CD4-positive, alpha-beta T cell treated with Interferon gamma for 1 hour (primary cell): ENCODE measurements around the gene USP15.
A peak's percentile ranks its signal among the peaks of the same experiment; 100 is the strongest.

Experiments used
- DNase-seq: peaks from one replicate; pipeline ENCODE4 v3.0.0-alpha.2; 2020

Gene USP15

GRCh38 chr12:62288328-62288727 is 28.1 kb downstream of the USP15 start:
- DNase-seq, result no peak

- DNase-seq, result no peak
These were observed 30.6 kb downstream of the USP15 start for GRCh38 chr12:62290846-62291245.

GRCh38 chr12:62291864-62292760 is 31.9 kb downstream of the USP15 start:
- no peak for DNase-seq

GRCh38 chr12:62292761-62293344 is 32.6 kb downstream of the USP15 start:
- DNase-seq, result no peak

GRCh38 chr12:62294378-62294777 is 34.2 kb downstream of the USP15 start:
- no peak for DNase-seq

GRCh38 chr12:62296001-62296400 is 35.8 kb downstream of the USP15 start:
- no peak for DNase-seq

GRCh38 chr12:62297321-62297720 is 37.1 kb downstream of the USP15 start:
- DNase-seq, result no peak

- no peak for DNase-seq
These were observed 39.4 kb downstream of the USP15 start for GRCh38 chr12:62299617-62300016.

- DNase-seq, result no peak
These were observed 41.0 kb downstream of the USP15 start for GRCh38 chr12:62301080-62301798.

- DNase-seq, result no peak
These were observed 41.6 kb downstream of the USP15 start for GRCh38 chr12:62301799-62302133.

- no peak for DNase-seq
These were observed 44.4 kb downstream of the USP15 start for GRCh38 chr12:62304560-62304959.

- no peak for DNase-seq
These were observed 45.6 kb downstream of the USP15 start for GRCh38 chr12:62305778-62306177.

- DNase-seq, result no peak
These were observed 46.6 kb downstream of the USP15 start for GRCh38 chr12:62306569-62307530.

- no peak for DNase-seq
These were observed 48.0 kb downstream of the USP15 start for GRCh38 chr12:62308201-62308600.

- no peak for DNase-seq
These were observed 53.6 kb downstream of the USP15 start for GRCh38 chr12:62313727-62314380.

- DNase-seq, result no peak
These were observed 56.8 kb downstream of the USP15 start for GRCh38 chr12:62317017-62317416.

GRCh38 chr12:62319058-62319457 is 58.9 kb downstream of the USP15 start:
- DNase-seq, result peak; percentile 1

- DNase-seq, result no peak
These were observed 59.9 kb downstream of the USP15 start for GRCh38 chr12:62320054-62320453.

GRCh38 chr12:62323386-62323785 is 63.2 kb downstream of the USP15 start:
- DNase-seq, result no peak

- no peak for DNase-seq
These were observed 68.2 kb downstream of the USP15 start for GRCh38 chr12:62328296-62328921.

GRCh38 chr12:62331306-62331705 is 71.1 kb downstream of the USP15 start:
- DNase-seq, result no peak

- no peak for DNase-seq
These were observed 72.4 kb downstream of the USP15 start for GRCh38 chr12:62332598-62332997.
